Measurements from ENCODE around the gene MR1. TPM values are rescaled to one million over a fixed set of nuclear protein-coding genes. Genes with fewer than 3 reads are reported as not detected.

Gene MR1
- total and polyA plus RNA-seq, 9 of the 15 experiments (the other 6 are each of a cell fraction or from before 2014, with no cell fraction given), result 9.7 to 21.7 (median 15.6) TPM

- TF ChIP-seq, protein P1, sequence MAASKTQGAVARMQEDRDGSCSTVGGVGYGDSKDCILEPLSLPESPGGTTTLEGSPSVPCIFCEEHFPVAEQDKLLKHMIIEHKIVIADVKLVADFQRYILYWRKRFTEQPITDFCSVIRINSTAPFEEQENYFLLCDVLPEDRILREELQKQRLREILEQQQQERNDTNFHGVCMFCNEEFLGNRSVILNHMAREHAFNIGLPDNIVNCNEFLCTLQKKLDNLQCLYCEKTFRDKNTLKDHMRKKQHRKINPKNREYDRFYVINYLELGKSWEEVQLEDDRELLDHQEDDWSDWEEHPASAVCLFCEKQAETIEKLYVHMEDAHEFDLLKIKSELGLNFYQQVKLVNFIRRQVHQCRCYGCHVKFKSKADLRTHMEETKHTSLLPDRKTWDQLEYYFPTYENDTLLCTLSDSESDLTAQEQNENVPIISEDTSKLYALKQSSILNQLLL (CRISPR knock-in tag; IDR thresholded peaks at IDR 0.05; ENCODE audit: borderline replicate concordance), result no peak
- TF ChIP-seq ZC3H11A (IDR thresholded peaks at IDR 0.05; ENCODE audit: low read depth, low read length), result no peak
- TF ChIP-seq HCFC1 (IDR thresholded peaks at IDR 0.05; ENCODE audit: low read depth, low read length), result no peak
- no peak for TF ChIP-seq EZH2 (IDR thresholded peaks at IDR 0.05; ENCODE audit: borderline replicate concordance, low read depth, low read length)
- TF ChIP-seq POLR2AphosphoS2 (IDR thresholded peaks at IDR 0.05; ENCODE audit: low read length), result no peak
- 0 out of 2 replicates have a peak, but pooled peaks have one; percentile 12 for TF ChIP-seq BHLHE40 (IDR thresholded peaks at IDR 0.05; ENCODE audit: low read length)
- TF ChIP-seq HDAC8 (tag; IDR thresholded peaks at IDR 0.05), result no peak
- no peak for TF ChIP-seq ZNF212 (CRISPR knock-in tag; IDR thresholded peaks at IDR 0.05)
- TF ChIP-seq CHD1 (IDR thresholded peaks at IDR 0.05; ENCODE audit: low read length), result no peak
- TF ChIP-seq SRSF1 (IDR thresholded peaks at IDR 0.05; ENCODE audit: low read depth, low read length), result no peak
- TF ChIP-seq KLF6 (CRISPR knock-in tag; IDR thresholded peaks at IDR 0.05; ENCODE audit: borderline replicate concordance), result no peak
- 0 out of 2 replicates have a peak, but pooled peaks have one; percentile 14 for TF ChIP-seq ZBTB40 (IDR thresholded peaks at IDR 0.05)
- TF ChIP-seq ZBTB40 (CRISPR knock-in tag; IDR thresholded peaks at IDR 0.05), result no peak
- TF ChIP-seq POLR2AphosphoS5 (IDR thresholded peaks at IDR 0.05; ENCODE audit: control insufficient read depth, insufficient read depth, low read depth, low read length), result peak; percentile 25; the same call in 1 of the 2 replicates
- TF ChIP-seq HMBOX1 (IDR thresholded peaks at IDR 0.05), result 0 out of 2 replicates have a peak, but pooled peaks have one; percentile 26
Observed at GRCh38 chr1:181090641-181091126, 56.9 kb downstream of the MR1 start (continued).
